GM18868 (cell line): ENCODE data around the gene CEP85.
"Not testable (repeated sequence)": the region's sequence is repeated elsewhere in the genome, so short reads cannot be mapped to it uniquely, and the experiment has no call there.

Experiments used
- ATAC-seq: cut with Tn5 transposase; IDR thresholded peaks from one replicate; pipeline ENCODE4 v1.9.1; 2021; ENCODE audit warnings: mild to moderate bottlenecking, moderate library complexity; ENCODE audit not compliant: unreplicated experiment

Gene CEP85

GRCh38 chr1:26307966-26308899, 74.2 kb downstream of the CEP85 start:
- ATAC-seq: not testable (repeated sequence)

GRCh38 chr1:26314501-26314900, 80.5 kb downstream of the CEP85 start:
- no peak for ATAC-seq

- ATAC-seq: no peak
Observed at GRCh38 chr1:26315874-26316850, 82.2 kb downstream of the CEP85 start.

GRCh38 chr1:26317146-26317545, 83.1 kb downstream of the CEP85 start:
- no peak for ATAC-seq

- ATAC-seq: peak; percentile 35
Observed at GRCh38 chr1:26317612-26318337, 83.8 kb downstream of the CEP85 start, which contains the start of gene CD52. Gene CD52, plus strand, starts transcription at chr1:26317958. Its CDS starts 60 bp downstream, at chr1:26318018.

GRCh38 chr1:26318338-26319064, 84.5 kb downstream of the CEP85 start:
- no peak for ATAC-seq

- ATAC-seq: no peak
Observed at GRCh38 chr1:26320896-26321295, 86.9 kb downstream of the CEP85 start.

GRCh38 chr1:26321315-26322041, 87.5 kb downstream of the CEP85 start:
- ATAC-seq: no peak

- no peak for ATAC-seq
Observed at GRCh38 chr1:26322042-26322331, 88.0 kb downstream of the CEP85 start.

GRCh38 chr1:26323382-26323781, 89.4 kb downstream of the CEP85 start:
- ATAC-seq: no peak

- ATAC-seq: no peak
Observed at GRCh38 chr1:26324550-26324949, 90.5 kb downstream of the CEP85 start.

GRCh38 chr1:26327956-26328362, 94.0 kb downstream of the CEP85 start:
- no peak for ATAC-seq
